CD4-positive, alpha-beta T cell treated with Interleukin-4 for 4 hours (primary cell): Measurements from ENCODE around the gene CD7.

Source experiments
- DNase-seq: peaks from one replicate; pipeline ENCODE4 v3.0.0-alpha.2; 2020

CD7 gene

DNA sequence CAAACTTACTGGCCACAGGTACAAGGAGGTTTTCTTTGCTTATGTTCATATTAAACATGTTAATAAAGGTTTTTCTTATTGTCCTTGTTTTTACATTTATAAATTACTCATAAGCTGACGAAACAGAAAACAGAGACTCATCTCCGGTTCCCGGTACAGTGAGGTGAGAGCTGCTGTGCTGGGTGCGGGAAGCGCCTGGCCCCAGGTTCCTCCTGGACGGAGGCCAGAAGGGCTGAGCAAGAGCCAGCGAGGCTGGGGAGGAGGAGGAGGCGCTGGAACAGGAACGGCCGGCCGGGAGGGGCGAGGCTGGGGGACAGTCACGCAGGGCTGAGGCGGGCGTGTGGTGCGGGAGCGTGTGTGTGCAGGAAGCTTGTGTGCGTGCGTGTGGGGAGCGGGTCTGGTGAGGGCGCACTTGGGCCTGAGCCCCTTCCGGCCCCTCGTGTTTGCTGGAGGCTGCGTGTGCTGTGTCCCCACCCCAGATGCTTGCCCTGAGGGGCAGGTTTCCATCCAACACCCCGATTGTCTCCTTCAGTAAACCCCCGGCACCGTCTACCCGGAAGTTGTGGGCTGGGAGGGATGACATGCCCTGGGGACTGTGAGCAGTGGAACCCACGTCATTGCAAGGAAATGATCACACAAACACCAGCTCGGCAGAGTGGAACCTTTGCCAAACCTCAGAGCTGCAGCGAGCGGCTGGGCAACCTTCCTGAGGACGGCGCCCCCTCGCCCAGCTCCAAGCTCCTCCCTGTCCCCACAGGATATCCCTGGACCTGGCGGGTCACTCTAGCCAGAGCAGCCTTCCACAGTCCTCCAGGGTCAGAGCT, 19.5 kb downstream of the CD7 start:
- peak; percentile 93 for DNase-seq

DNA sequence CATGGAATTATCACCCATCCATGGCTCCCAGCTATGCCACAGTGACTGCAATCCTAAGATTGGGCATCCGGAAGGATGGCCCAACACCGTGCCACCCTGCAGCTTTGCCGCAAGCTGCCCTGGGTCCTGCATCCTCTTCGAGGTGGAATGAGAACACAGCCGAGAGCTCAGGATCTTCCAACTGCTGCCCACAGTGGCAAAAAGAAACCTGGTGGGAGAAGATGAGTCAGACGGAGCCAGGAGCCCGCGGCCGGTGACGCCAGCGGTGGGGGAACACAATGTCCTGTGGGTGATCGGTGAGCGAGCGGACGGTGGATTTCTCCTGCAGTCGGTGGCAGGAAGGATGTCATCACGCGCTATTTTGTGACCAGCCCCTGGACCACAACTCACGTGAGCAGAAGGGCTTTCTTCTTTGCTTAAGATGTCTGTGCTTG, 20.1 kb downstream of the CD7 start:
- DNase-seq = peak; percentile 79

DNA sequence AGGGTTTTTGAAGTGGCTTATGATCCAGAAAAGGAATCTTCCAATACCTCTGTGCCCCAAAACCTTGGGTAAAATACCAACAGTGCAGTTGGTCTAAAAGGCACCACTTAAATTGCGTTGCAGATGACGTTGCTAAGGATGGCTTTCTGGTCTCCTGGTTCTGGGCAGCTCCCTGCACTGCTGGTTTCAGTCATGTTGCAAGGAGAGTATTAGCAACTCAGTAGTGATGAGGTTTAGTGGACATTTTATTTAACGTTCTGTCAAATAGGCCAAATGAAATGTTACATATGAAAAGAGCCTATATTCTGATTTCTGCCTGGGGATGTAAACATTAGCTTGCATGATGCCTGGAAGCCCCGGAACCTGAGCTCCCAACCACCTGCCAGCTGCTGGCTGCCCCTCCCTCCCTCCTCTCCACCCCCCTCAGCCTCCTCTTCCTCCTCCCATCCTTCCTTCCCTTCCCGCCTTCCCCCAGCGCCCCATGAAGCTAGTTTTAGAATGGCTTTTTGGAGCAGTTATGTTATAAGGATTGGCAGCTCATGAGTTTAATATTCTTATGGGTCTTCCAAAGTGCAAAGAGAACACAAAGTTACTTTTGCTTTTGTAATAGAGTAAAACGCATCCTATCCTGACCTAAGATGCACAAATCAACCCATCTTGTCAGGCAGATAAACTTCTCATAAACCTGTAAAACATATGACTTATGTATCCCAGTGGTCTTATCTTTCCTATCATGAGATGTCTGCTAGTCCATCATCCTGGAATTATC, 20.7 kb downstream of the CD7 start:
- no peak for DNase-seq

DNA sequence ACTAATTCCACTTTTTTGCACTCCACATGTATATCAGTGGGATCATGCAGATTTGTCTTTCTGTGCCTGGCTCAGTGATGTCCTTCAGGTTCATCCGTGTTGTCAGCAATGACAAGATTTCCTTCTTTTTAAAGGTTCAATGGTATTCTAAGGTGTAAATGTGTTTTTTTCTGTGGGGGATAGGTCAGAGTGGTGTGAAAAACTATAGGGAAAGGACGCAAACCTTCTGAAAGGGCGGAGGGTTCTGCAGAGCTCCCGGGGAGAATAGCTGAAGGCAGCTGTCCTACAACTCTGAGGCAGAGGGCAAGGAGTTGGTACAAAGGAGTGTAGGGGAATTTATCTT, 22.0 kb downstream of the CD7 start:
- DNase-seq = no peak

DNA sequence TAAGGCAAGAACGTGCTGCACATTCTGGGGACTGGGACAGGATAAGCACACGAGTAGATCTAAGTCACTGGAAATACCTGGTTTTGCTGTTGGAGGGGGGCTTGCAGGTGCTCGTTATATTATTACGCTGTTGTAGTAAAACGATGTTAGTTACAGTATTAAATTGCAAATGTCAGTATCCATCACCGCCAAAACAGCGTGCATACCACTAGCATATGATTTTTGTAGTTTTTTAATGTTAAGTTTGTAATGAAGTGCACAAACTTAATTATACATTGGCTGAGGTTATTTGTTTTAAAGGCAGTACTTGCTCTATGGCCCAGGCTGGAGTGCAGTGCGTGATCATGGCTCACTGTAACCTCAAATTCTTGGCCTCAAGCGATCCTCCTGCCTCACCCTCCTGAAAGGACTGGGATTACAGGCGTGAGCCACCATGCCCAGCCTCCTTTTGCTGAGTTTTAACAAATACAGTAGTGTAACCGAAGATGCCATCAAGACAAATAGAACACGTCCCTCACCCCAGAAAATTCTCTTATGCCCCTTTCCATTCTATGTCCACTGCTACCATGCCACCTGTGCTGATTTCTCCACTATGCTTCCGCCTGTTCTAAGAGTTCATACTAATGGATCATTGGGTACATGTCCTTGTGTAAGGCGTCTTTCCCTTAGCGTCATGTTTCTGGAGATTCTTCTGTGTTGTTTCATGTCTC, 23.2 kb downstream of the CD7 start:
- DNase-seq = no peak

DNA sequence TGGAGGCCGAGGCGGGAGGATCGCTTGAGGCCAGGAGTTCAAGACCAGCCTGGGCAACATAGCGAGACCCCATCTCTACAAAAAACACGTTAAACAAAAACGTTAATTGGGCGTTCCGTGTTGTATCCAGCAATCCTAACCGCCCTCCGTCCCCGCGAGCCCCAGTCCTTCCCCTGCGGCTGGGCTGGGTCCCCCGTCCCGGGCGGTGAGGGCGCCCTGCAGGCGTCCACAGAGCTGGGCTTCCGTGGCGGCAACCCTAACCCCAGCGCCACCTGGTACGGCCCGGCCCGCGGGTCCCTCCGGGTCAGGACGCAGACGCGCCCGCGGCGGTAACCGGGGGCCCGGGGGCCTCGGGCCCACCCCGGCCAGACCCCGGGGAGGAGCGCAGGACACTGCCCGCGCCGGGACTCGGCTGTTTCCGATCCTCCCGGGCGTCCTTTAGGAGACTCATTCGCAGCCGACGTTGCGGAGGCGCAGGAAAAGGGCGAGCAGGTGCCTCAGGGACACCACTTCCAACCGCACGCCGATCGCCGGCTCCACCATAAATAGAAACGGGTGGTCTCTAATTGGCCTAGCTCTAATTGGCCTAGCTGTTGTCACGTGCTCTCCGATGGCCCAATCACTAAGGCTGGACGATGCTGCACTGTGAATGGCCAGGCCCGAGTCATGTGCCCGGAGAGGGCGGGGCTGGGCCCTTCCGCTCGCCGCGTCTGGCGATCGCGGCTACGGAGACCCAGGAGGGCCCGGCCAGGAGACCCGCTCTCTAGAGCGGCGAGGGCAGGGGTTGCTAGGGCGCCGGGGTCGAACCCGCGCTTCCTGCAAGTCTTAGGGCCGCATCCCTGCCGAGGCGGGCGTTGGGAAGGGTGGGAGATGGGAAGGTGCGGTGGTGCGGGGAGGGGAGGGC, 24.9 kb downstream of the CD7 start:
- peak; percentile 96 for DNase-seq

DNA sequence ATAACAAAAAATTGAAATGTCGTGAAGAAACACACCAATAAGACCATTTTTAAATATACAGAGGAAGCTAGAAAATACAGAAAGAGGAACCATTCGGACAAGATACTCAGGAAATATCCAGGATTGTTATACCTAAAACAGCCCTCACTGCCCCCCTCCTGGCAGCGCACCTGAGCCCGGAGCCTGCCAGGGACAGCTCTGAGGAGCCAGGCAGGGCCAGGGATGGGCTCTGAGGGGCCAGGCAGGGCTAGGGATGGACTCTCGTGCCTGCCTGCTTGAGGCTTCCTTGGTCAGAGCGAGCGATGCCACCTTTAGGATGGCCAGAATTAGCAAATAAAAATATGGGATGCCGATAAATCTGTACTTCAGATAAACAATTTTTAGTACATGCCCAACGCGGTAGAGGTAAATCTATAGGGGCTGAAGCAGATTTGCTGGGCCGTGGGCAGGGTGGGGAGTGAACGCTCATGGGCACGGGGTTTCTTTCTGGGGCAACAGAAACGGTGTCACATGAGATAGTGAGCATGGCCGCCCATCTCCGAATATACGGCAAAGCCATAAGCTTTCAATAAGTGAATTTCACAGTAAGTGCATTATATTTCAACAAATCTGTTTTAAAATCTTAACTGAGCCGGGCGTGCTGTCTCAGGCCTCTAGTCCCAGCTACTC, 25.7 kb downstream of the CD7 start:
- DNase-seq = no peak

DNA sequence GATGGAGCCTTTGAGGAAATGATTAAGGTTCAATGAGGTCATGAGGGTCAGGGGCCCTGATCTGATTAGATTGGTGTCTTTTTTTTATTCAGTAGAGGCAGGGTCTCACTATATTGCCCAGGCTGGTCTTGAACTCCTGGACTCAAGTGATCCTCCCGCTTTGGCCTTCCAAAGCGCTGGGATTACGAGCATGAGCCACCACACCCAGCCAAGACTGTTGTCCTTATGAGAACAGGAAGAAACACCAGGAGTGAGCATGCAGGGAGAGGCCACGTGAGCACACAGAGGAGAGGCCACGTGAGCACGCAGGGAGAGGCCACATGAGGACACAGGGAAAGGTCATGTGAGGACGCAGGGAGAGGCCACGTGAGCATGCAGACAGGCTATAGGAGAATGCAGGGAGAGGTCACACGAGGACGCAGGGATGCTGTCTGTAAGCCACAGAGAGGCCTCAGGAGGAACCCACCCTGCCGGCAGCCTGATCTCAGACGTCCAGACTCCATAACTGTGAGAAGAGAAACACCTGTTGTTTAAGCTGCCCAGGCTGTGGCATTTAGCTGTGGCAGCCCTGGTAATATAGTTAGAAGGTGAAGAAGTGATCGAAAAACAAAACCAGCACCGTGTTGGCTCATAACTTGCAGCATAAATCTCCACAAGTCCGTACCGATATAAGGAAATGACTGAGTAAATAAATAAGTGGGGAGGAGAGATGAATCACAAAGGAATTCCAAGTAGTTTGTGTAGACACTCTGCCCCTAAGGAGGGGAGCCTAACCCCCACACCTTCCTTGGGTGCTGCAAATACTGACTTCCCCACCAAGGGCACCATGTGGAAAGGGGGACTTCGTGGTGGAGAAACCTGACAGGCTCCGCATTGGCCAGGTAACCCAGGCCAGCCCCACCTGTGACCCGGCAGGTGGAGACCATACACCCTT, 29.3 kb downstream of the CD7 start:
- DNase-seq = no peak

DNA sequence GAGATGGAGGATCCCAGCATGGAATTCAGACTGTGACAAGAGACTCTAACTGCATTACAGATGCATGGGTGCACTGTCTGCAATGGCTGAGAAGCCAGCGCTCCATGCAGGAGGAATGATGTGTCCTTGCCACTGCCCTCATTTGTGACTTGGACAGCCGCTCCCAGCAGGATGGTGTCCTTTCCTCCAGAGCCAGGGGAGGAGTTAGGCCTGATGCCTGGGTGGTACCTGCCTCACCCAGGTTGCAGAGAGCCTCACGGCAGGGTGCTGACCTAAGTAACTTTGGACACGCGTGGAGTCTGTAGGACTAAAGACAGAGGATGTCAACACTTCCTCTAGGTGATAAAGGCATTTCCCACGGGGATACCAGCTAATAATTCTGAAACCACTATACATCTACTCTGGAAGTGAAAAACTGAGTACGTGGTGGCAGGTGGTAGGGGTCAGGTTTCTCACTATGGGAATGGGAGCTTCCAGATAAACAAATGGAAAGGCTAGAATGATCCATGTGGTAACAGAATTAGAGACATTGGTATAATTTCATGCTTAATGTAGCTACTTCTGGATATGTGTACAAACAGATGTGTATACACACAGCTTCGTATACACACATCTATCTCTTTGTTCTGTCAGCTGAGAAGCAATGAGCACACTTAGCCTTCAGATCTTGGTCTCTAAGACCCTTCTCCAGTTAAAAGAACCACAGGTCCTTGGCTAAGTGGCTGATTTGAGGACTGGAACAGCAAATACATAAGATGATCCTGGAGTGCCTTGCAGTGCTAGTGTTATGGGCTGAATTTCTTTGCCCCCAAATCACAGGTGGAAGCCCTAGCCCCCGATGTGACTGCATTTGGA, 30.2 kb downstream of the CD7 start:
- no peak for DNase-seq

DNA sequence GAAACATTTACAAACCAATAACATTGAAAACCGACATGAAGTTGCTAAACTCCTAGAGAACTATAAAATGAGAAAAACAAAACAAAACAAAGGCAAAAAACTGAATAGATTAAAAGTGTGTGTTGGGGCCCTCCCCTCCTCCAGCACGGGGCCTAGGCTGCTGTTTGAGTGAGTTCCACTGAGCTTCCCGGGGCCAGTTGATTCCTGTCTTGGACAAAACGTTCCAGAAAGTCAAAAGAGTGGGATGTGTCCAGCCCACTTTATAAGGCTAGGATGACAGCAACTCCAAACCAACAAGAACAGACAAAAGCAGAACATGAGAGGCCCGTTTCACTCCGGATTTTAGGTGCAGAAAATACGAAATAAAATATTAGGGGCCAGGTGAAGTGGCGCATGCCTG, 32.3 kb downstream of the CD7 start:
- DNase-seq = no peak

DNA sequence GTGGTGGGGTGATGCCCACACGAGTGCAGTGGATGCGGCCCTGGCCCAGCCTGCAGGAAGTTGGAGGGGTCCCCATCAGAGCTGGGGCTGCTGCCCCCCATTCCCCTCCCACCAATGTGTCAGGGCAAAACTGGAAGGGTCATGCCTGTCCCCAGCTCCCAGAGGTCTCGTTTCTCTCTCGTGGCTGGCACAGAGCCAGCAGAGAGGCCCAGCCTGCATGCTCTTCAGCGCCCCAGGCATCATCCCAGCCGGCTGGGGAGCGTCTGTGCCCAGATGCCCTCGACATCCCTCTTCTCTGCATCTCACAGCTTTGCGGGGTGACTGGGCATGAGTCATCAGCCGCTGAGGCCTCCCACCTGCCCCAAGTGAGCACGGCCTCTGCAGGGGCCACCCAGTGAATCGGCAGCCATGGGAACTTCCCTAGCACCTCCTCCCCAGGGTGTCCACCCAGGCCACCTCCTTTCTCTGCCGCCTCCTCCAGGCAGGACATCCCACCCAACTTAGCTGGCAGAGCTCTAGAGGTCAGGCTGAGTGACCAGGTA, 34.1 kb downstream of the CD7 start:
- DNase-seq = peak; percentile 37

DNA sequence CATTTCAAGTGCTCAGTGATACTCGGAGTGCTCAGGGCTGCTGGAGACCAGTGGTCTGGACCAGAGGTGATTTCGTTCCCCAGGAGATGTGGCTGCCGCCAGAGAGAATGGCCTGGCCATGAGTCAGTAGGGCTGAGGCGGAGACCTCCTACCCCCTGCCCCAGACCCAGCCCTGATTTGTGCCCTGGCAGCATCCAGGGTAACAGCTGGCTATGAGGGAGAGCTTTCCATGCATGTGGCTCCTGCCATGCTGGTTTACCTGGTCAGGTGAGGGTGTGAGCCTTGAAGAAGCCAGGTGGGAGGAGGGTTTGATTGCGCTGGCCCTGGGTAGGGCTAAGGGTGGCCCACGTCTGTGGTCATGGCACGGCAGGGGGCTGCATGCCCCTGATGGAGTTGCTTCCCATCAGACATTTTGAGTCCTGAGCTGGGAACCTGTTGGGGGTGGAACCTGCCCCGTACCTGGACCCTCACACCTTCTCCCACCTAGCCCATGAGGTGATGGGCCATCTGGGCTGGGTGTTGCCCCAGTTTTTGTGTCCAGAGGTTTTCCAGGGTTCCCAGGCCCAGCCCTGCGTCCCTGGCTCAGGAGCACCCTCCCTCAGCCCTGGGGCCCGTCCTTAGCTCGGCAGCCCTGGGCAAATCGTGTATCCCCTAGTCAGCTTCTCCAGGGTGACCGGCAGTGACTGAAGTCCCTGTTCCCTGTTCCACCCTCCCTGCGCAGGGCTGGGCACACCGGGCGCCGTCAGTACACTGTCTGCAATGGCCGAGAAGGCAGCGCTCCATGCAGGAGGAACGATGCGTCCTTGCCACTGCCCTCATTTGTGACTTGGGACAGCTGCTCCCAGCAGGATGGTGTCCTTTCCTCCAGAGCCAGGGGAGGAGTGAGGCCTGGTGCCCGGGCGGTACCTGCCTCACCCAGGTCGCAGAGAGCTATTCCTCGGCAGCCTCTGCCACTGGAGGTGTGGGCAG, 34.9 kb downstream of the CD7 start:
- no peak for DNase-seq

DNA sequence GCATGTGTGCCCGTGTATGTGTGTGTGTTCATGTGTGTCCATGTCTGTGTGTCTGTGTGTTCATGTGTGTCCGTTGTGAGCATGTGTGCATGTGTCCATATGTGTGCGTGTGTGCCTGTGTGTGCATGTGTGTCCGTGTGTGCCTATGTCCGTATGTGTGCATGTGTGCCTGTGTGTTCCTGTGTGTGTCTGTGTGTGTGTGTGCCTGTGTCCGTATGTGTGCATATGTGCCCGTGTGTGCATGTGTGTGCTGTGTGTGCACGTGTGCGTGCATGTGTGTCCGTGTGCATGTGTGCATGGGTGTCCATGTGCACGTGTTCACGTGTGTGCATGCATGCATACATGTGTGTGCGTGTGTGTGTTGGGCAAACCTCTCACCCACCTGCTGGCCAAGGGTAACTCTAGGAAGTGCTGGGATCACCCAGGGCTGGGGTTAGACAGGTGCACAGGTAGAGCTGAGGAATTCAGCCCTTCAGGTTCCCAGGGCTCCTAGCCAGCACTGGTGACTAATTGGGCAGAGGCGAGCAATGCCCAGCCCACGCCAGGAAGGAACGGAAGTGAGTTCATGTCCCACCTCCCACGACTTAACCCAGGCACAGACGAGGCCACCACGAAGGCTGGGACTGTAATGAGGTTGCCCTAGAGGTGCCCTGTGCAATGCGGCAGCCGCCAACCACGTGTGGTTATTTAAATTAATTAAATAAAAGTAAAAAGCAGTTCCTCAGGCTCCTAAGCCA, 35.7 kb downstream of the CD7 start:
- DNase-seq = no peak

DNA sequence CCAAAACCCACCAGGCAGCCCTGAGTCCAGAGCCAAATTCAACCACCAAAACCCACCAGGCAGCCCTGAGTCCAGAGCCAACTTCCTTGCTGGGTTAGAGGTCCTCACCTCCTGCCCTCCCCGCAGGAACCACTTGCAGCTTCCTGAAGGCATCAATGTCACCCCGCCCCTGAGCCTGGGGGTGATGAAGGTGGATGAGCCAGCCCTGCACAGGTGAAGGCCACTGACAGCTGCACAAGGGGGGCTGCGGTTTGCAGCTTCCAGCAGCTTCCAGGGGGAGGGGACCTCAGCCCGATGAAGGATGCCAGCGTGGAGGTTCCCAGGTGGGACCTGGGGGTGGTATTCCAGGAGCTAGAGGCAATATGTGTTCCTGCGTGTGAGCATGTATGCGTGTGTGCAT, 36.3 kb downstream of the CD7 start:
- no peak for DNase-seq

DNA sequence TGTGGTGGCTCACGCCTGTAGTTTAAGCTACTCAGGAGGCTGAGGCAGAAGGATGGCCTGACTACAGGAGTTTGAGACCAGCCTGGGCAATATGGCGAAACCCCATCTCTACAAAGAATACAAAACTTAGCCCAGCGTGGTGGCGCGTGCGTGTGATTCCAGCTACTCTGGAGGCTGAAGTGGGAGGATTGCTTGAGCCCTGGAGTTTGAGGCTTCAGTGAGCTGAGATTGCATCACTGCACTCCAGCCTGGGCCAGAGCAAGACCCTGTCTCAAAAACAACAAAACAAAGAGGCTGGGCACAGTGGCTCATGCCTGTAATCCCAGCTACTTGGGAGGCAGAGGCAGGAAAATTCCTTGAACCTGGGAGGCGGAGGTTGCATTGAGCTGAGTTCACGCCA, 36.9 kb downstream of the CD7 start:
- DNase-seq = no peak

DNA sequence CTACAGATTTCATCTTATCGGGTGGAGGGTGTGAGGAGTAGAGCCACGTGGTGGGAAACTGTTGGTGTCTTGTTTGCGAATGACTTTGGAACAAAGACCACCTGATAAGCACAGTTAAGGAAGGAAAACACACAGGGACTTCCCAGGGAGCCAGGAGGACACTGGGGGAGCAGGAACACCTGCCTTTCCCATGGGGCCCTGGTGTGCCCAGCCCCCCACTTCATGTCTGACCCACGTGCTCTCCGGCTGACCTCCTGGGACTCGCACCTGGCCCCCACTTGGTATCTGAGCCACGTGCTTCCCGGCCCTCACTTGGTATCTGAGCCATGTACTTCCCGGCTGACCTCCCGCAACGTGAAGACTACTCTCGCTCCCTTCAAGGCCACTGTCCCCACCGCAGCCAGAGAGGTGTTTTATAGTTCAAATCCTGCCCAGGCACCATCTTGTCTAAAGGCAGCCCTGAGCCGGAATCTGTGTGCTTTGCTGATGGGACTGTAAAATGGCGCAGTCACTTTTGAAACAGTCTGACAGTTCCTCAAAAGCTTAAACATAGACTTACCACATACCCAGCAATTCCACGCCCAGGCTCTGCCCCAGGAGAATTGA, 38.5 kb downstream of the CD7 start:
- no peak for DNase-seq

DNA sequence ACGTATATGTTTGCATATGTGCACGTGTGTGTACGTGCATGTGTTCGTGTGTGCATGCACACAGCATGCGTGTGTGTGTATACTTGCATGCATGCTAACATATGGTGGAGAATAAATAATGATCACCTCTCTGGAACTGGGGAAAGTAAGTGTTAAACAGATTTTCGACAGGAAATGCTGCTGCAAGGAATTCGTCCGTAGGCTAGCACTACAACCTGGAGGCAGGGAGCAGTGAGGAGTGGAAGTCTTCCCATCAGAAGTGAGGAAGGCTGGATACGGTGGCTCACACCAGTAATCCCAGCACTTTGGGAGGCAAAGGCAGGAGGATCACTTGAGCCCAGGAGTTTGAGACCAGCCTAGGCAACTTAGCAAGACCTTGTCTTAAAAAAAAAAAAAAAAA, 39.1 kb downstream of the CD7 start:
- no peak for DNase-seq
